ENCODE measurements around the gene CHRNE. TPM values are rescaled to one million over a fixed set of nuclear protein-coding genes. Genes with fewer than 3 reads are reported as not detected.
"Not testable (repeated sequence)": the region's sequence is repeated elsewhere in the genome, so short reads cannot be mapped to it uniquely, and the experiment has no call there.

Gene CHRNE
- total RNA-seq, 2 donors from 2014 or later, result 0.33 to 1.8 TPM

DNA sequence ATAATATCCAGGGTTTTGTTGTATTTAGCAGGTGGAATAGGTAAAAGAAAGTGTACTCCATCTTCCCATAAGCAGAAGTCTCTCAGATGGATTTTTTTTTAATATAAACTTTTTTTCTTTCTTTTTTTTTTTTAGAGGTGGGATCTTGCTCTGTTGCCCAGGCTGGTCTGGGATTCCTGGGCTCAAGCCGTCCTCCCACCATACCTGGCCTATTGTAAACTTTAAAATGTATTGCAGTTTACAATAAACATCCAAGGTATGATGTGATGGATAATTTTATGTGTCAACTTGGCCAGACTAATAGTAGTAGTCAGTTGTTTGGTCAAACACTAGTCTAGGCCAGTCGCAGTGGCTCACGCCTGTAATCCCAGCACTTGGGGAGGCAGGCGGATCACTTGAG, 18.4 kb upstream of the CHRNE start:
- no peak for TF ChIP-seq POLR2A (IDR thresholded peaks at IDR 0.05)
- TF ChIP-seq, protein P1, sequence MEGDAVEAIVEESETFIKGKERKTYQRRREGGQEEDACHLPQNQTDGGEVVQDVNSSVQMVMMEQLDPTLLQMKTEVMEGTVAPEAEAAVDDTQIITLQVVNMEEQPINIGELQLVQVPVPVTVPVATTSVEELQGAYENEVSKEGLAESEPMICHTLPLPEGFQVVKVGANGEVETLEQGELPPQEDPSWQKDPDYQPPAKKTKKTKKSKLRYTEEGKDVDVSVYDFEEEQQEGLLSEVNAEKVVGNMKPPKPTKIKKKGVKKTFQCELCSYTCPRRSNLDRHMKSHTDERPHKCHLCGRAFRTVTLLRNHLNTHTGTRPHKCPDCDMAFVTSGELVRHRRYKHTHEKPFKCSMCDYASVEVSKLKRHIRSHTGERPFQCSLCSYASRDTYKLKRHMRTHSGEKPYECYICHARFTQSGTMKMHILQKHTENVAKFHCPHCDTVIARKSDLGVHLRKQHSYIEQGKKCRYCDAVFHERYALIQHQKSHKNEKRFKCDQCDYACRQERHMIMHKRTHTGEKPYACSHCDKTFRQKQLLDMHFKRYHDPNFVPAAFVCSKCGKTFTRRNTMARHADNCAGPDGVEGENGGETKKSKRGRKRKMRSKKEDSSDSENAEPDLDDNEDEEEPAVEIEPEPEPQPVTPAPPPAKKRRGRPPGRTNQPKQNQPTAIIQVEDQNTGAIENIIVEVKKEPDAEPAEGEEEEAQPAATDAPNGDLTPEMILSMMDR (IDR thresholded peaks at IDR 0.05), result no peak
- intact Hi-C loops (cut with DNase I), result no loop called here
- 84 to 94% methylated on average over 4 of the region's 4 CpGs for WGBS, 2 donors

DNA sequence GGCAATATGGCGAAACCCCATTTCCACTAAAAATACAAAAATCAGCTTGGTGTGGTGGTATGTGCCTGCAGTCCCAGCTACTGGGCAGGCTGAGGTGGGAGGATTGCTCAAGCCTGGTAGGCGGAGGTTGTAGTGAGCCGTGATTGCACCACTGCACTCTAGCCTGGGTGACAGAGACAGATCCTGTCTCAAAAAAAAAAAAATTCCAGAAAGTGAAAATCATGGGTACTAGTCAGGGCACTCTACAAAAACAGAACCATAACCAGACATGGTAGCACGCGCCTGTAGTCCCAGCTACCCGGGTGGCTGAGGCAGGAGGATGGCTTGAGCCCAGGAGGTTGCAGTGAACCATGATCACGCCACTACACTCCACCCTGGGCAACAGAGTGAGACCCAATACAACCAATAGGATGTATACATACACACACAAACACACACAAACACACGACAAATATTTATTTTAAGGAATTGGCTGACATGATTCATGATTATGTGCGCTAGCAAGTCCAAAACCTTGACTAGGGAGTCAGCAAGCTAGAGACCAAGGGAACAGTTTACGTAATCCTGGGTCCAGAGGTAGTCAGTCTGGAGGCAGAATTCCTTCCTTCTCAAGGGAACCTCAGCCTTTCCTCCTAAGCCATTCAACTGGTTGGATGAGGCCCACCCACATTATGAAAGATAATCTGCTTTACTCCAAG, 17.6 kb upstream of the CHRNE start:
- no peaks in the 10 kb centered on the region for H3K27me3 ChIP-seq
- no peak overlapping the region for H3K4me3 ChIP-seq
- DNase-seq (peak in 1 of 4 donors; percentile 50), ATAC-seq (no peak)
- intact Hi-C loops (cut with DNase I), result no loop called here
- H3K27ac ChIP-seq, result no peak overlapping the region
- no peaks in the 10 kb centered on the region for H3K36me3 ChIP-seq (replicated peaks in 1 of 2; ENCODE audit: insufficient read depth in 1 of 2, low read depth in 2 of 2)
- TF ChIP-seq, protein P1 (IDR thresholded peaks at IDR 0.05), result no peak
- TF ChIP-seq POLR2A (IDR thresholded peaks at IDR 0.05), result no peak
- H3K4me1 ChIP-seq, result no peaks in the 10 kb centered on the region
- H3K9me3 ChIP-seq, result no peaks in the 10 kb centered on the region
- WGBS, 2 donors, result 78 to 84% methylated on average over 10 of the region's 10 CpGs

More for the DNA sequence above, 18.4 kb upstream of the CHRNE start:
- Histone ChIP-seq H3K9me3 (no peaks in the 10 kb centered on the region), H3K27ac (no peak overlapping the region), H3K4me3 (no peak overlapping the region), H3K27me3 (no peaks in the 10 kb centered on the region), H3K4me1 (no peaks in the 10 kb centered on the region), H3K36me3 (replicated peaks in 1 of 2; ENCODE audit: insufficient read depth in 1 of 2, low read depth in 2 of 2) (no peaks in the 10 kb centered on the region)
- DNase-seq, result no peak
- no peak for ATAC-seq

DNA sequence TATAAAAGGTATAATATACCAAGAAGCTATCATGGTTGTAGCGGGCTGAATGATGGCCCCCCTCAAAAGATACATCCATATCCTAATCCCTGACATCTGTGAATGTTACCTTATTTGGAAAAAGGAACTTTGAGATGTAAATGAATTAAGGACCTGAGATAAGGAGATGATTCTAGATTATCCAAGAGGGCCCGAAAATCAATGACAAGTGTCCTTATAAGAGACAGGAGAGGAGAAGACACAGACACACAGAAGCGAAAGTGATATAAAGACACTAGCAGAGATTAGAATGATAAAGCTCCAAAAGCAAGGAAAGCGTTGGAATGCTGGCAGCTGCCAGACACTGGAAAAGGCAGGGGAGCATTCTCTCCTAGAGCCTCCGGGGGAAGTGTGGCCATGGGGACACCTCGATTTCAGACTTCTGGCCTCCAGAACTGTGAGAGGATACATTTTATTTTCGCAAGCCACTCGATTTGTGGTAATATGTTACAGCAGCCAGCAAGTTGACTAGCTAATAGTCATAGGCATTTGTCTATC, 16.7 kb upstream of the CHRNE start:
- no peak overlapping the region for H3K27ac ChIP-seq

DNA sequence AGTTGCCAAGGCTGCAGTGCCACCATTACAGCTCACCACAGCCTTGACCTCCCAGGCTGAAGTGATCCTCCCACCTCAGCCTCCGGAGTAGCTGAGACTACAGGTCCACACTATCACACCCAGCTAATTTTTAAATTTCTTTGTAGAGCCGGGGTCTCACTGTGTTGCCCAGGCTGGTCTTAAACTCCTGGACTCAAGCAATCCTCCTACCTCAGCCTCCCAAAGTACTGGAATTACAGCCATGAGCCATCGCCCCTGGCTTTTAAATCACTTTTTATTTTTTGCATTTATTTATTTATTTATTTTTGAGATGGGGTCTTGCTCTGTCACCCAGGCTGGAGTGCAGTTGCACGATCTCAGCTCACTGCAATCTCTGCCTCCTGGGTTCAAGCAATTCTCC, 11.7 kb upstream of the CHRNE start:
- H3K27ac ChIP-seq, result peak overlapping the region in 2 of 4 donors; percentile 9 to 44
- DNase-seq; ATAC-seq; H3K27me3 ChIP-seq; H3K4me1 ChIP-seq; H3K4me3 ChIP-seq; H3K9me3 ChIP-seq; H3K36me3 ChIP-seq (replicated peaks in 1 of 2; ENCODE audit: insufficient read depth in 1 of 2, low read depth in 2 of 2): not testable (repeated sequence)
- WGBS, 2 donors, result 69 to 78% methylated on average over 4 of the region's 4 CpGs
- intact Hi-C loops (cut with DNase I), result loop anchor here (10.0 kb wide), 1 partner anchor 150 kb away; no protein-coding TSS in a partner anchor

More for the DNA sequence above, 16.7 kb upstream of the CHRNE start:
- TF ChIP-seq POLR2A (IDR thresholded peaks at IDR 0.05), result no peak
- TF ChIP-seq, protein P1 (IDR thresholded peaks at IDR 0.05), result no peak
- WGBS, 2 donors, result 68 to 73% methylated on average over 8 of the region's 8 CpGs
- Histone ChIP-seq H3K4me3 (no peak overlapping the region), H3K4me1 (no peaks in the 10 kb centered on the region), H3K27me3 (no peaks in the 10 kb centered on the region), H3K36me3 (replicated peaks in 1 of 2; ENCODE audit: insufficient read depth in 1 of 2, low read depth in 2 of 2) (no peaks in the 10 kb centered on the region), H3K9me3 (no peaks in the 10 kb centered on the region)
- intact Hi-C loops (cut with DNase I), result loop anchor here (10.0 kb wide), 1 partner anchor 145 kb away; no protein-coding TSS in a partner anchor
- DNase-seq (no peak), ATAC-seq (no peak)

DNA sequence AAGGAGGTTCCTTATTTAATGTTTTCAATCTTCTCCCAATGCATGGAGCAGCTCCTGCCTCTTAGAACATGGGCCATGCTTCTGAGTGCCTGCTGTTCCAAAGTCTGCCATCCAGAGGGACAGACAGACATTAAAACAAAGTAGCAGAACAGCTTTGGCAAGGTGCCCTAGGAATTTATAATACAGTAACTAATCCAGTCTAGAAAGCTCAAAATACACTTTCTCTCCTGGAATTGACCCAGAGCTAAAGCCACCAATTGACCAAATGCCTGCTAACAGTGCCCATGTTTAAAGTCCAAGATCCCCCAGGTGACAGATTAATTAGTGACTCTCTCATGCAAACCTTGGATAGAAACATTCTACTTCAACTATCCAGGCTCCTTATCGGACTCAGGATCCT, 11.1 kb upstream of the CHRNE start:
- peaks cover 7% of the 10 kb centered on the region for H3K4me1 ChIP-seq
- peak overlapping the region in 2 of 4 donors; percentile 9 to 44 for H3K27ac ChIP-seq
- DNase-seq (no peak), ATAC-seq (peak; percentile 16)
- no peaks in the 10 kb centered on the region for H3K36me3 ChIP-seq (replicated peaks in 1 of 2; ENCODE audit: insufficient read depth in 1 of 2, low read depth in 2 of 2)
- H3K27me3 ChIP-seq, result no peaks in the 10 kb centered on the region
- no peak overlapping the region for H3K4me3 ChIP-seq
- intact Hi-C loops (cut with DNase I), result loop anchor here (10.0 kb wide), 1 partner anchor 151 kb away; no protein-coding TSS in a partner anchor
- no peaks in the 10 kb centered on the region for H3K9me3 ChIP-seq
- TF ChIP-seq, protein P1 (IDR thresholded peaks at IDR 0.05), result peak in 1 of 7 experiments; percentile 4
- no peak for TF ChIP-seq POLR2A (IDR thresholded peaks at IDR 0.05)
- 20 to 44% methylated on average over 1 of the region's 1 CpG for WGBS, 2 donors

All from body of pancreas (tissue), 4 donors.